ENCODE results near the gene KCTD8.

Gene KCTD8

GRCh38 chr4:44162538-44163270 lies 285.9 kb downstream of the KCTD8 start:
- no peak for DNase-seq (ENCODE audit: low read depth)

DNA sequence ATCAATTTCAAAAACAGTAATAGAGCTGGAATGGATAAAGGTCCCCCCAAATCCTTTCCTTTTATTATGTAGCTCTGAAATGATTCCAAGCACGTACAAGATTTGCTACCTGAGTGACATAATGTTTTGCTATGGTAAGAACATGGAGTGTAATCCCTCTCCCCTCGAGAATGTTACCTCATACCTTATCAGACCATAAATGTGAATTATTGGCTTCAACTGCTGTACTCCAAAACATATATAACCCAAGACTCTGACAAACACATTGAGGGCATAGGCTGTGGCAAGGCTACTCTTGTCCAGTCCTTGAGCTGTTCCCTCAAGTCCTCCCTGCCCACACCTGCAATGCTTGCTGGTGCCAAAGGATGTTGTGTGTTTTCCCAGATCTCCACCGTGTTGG lies 286.9 kb downstream of the KCTD8 start:
- DNase-seq (ENCODE audit: low read depth), result no peak

DNA sequence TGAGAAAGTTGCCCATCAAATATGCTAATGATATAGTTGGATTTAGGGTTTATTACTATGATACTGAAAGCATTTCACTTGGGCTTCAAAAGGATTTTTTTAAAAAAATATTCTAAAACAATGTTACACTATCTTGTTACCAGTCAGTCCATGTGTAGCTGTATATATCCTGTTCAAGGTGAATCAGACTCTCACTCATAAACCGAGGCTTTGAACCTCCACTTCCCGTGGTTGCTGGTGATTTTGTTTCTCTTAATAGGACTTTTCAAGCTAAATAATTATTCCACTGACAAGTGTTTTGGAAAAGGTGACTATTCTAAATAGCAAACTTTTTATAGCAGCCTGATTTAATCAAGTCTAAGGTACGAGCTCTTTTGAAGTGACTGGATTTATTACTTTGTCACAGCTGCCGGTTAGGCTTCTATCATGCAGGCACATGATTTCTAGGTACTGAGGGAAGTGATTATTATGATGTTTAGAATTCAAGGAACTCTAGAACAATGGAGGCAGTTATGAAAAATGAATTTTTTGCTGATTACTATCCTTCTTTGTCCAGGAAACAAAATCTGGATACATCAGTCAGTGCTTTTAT lies 287.7 kb downstream of the KCTD8 start:
- DNase-seq (ENCODE audit: low read depth), result no peak

DNA sequence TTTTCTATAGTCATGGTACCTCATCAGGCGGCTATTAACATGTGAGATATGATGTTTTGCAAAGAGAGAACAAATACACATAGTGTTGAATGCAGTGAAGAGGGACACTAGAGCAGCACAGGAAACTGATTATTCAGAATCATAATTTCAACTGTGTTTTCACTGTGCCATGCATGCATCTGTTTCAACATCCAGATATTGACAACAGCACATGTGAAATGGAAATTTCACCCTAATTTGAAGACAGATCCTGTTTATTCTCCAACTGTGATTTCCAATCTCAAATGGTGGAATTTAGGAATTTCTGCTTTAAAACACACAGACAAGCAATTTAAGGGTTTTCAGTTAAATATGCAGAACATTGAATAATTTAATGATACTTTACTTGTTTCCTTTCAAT lies 288.6 kb downstream of the KCTD8 start:
- no peak for DNase-seq (ENCODE audit: low read depth)

DNA sequence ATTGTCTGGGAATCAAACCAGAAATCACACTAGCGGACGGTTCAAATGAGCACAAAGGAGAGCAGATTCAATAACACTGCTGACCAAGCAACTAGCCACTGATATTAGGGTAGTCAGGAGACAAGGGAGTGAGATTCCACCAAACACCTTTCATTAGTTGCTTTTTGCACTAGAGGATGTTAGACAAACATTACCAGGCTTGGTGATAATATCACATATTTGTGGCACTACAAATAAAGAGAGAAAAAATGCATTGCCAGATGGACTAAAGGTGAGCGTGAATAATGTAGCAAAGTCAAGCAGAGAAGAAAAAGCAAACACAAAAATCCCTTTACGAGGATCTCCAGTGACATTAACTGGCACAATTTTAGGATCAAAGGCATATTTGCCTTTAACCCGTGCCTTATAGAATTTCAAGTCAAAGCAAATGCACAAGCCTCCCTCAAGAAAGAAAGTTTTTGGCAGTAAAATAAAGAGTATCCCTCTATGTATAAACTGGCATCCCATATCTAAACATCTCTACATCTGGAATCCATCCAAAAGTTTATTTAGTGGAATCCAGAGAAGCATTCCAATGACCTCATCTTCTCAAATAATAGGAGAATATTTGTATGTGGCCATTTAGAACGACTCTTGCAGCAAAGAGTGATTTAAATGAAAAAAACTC lies 290.9 kb downstream of the KCTD8 start:
- DNase-seq (ENCODE audit: low read depth), result no peak

- peak; percentile 19 for DNase-seq (ENCODE audit: low read depth)
These were observed 298.5 kb downstream of the KCTD8 start for GRCh38 chr4:44150091-44150576.

GRCh38 chr4:44149282-44149681 lies 299.3 kb downstream of the KCTD8 start:
- DNase-seq (ENCODE audit: low read depth), result no peak

- DNase-seq (ENCODE audit: low read depth), result no peak
These were observed 301.0 kb downstream of the KCTD8 start for GRCh38 chr4:44147571-44148075.

DNA sequence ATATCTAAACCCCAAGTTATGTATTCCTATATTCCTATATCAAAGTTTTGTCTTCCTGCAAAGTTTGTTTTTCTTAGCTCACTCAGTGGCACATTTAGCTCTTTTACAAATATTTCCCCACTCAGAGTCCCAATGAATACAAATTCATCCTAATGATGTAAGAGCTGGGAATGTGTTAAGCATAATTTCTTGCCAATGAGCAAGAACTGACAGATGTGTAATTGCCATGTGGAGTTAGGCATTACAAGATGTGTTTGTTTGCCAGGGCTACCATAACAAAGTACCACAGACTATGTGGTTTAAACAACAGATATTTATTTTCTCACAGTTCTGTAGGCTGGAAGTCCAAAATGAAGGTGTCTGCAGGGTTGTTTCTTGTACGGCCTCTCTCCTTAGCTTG lies 302.1 kb downstream of the KCTD8 start:
- DNase-seq (ENCODE audit: low read depth), result no peak

DNA sequence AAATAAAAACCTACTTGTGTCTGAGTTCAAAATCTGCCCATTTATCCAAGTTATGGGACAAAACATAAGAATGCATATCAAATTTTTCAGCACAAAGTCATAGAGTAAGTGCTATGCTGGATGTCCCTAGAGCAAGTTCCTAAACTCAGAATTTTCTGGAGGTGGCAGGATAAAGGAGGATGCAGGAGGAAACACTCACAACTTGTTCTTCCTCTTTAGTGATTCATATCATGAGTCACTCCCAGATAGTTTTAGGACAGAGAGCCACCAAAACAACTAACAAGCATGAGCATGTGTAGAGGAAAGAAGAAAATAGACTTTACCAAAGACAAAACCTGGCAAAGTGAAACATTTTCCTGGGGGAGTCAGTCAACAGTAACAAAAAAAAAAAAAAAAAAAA lies 302.7 kb downstream of the KCTD8 start:
- DNase-seq (ENCODE audit: low read depth), result peak; percentile 1

DNA sequence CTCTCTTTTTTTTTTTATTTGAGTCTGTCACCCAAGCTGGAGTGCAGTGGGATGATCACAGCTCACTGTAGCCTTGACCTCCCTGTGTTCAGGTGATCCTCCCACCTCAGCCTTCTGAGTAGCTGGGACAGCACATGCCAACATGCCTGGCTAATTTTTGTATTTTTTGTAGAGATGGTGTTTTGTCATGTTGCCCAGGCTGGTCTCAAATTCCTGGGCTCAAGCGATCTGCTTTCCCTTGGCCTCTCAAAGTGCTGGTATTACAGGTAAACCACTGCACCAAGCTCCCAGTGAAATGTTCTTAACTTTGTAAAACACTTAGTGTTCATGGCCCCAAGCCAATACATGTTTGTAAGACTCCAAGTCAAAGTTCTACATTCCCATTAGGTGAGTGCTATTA lies 316.1 kb downstream of the KCTD8 start:
- no peak for DNase-seq (ENCODE audit: low read depth)
